Stimulated activated CD4-positive, alpha-beta T cell treated with anti-CD3 and anti-CD28 coated beads, Interleukin-4, amount 100 ng/mL, for 4 hours (primary cell): ENCODE data around the gene UBL3.

Experiments used
- DNase-seq, 2 experiments: peaks; one replicate each; pipeline ENCODE4 v3.0.0-alpha.2; 2020

Gene UBL3

DNA sequence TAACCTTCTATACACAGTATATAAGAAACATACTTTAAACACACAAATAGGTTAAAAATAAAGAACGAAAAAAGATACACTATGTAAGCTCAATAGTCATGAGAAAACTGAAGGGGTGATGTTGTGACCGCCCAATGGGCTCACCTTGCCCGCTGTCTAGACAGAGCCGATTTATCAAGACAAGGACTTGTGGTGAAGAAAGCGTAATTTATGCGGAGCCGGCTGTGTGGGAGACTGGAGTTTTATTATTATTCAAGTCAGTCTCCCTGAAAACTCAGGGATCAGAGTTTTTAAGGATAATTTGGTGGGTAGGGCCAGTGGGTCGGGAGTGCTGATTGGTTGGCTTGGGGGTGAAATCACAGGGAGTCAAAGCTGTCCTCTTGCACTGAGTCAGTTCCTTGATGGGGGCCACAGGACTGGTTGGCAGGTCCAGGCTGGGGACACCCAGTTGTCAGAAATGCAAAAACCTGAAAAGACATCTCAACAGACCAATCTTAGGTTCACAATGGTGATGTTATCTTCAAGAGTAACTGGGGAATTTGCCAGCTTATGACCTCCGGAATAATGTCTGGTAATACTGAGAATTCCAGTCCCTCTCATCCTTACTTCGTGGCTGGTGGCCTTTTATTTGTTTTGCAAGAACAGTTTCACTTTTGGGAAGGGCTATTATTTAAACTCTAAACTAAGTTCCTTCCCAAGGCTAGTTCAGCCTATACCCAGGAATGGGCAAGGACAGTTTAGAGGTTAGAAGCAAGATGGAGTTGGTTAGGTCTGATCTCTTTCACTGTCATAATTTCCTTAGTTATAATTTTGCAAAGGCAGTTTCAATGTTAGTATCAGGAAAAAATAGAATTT, 96.6 kb downstream of the UBL3 start:
- no peak for DNase-seq

DNA sequence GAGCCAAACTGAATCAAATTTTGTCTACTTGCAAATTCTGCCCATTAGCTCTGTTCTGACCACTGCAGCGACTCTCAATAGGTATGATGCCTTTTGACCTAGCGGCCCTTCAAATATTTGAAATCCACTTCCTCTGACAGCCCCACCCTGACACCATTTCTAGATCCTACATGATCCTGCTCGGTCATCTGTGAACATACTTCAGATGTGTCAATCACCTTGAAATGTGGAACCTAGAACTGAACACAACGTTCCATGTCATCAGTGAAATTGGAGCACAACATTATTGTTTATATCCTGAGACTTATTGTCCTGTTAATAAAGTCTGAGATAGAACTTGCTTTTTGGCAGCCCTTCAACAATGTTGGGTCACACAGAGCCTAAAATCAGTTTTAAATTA, 98.2 kb downstream of the UBL3 start:
- no peak for DNase-seq

DNA sequence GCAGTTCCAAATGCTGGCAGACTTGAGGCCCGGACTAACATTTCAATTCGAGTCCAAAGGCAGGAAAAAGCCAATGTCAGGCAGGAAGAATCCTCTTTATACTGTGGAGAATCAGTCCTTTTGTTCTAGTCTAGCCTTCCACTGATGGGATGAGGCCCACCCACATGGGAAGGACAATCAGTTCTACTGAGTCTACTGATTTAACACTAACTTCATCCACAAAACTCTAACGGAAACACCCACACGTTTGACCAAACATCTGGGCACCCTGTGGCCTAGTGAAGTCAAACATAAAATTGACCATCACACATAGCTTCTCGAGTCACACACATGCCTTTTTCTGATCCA, 100.3 kb downstream of the UBL3 start:
- DNase-seq, result no peak

DNA sequence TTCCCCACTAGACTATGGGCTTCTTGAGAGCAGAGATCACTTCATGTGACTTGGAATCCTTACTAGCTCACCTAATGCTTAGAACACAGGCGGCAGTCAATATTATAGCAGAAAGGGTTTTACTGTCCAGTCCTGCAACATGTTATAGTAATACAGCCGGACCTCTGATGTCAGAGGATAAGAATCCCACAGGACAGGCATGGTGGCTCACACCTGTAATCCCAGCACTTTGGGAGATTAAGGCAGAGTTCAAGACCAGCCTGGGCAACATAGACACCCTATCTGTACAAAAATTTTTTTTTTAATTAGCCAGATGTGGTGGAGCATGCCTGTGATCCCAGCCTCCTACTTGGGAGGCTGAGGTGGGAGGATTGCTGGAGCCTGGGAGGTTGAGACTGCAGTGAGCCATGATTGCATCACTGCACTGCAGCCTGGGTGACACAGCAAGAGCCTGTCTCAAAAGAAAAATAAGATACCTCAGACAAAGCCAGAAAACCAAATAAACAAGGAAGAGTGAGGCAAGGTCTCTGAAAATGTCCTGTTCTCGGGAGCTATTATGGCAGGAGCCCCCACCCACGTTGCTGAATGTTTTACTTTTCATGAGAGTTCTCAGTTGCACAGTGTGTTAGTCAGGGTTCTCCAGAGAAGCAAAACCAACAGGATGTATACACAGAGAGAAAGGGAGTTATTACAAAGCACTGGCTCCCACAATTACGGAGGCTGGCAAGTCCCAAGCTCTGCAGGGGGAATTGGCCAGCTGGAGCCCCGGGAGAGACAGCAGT, 100.8 kb downstream of the UBL3 start:
- no peak for DNase-seq

DNA sequence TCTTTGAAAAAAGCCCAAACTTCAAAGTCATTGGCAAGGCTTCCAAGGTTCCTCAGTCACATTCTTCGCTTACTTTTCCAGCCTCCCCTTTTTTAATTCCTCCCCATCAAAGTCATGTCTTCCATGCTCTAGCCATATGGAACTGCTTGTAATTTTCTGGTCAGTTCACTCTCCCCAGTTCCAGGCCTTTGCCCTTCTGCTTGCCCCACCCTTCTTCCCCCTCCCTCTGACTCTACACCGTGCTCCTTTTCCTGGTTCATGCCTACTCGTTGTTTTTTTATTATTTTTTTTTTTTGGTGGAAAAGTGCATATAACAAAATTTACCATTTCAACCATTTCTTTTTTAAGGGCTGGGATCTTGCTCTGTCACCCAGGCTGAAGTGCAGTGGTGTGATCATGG, 102.3 kb downstream of the UBL3 start:
- DNase-seq, result no peak

DNA sequence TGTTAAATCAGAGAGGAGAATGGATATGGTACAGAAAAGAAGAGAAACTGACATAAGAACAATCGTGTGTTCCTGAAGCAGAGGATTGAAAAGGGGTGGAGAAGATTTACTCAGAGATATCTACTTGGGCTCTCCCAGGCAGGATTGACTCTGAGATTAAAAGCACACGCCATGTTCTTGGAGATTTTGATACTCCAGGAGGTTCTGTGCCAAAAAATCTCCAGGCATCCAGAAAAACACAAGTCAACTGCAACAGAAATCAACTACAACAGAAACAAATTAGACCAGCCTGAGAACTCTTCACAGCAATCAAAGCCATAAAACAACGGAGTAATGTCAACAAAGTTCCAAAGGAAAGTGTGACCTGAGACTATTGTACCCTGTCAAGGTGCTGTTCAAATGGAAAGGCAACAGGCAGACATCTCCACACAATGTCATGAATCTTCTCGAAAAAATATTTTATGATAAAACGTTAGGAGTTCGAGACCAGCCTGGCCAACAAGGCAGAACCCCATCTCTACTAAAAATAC, 104.2 kb downstream of the UBL3 start:
- no peak for DNase-seq

DNA sequence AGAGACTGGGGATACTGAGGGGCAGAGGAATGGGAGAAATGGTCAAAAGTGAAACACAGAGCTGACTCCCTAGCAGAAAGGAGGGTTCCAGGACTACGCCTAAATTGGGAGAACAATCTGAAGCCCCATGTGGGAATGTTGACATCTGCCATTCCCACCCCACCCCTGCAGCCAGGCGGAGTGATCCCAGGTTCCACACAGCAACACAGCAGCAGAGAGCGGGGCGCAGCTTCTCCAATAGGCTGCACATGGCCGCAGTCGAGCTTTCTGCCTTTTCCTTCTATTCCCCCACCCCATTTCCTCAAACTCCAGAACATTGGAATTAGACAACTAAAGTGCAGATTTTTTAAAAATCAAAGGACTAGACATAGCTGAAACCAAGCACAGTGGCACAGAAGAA, 104.7 kb downstream of the UBL3 start:
- DNase-seq, result no peak

DNA sequence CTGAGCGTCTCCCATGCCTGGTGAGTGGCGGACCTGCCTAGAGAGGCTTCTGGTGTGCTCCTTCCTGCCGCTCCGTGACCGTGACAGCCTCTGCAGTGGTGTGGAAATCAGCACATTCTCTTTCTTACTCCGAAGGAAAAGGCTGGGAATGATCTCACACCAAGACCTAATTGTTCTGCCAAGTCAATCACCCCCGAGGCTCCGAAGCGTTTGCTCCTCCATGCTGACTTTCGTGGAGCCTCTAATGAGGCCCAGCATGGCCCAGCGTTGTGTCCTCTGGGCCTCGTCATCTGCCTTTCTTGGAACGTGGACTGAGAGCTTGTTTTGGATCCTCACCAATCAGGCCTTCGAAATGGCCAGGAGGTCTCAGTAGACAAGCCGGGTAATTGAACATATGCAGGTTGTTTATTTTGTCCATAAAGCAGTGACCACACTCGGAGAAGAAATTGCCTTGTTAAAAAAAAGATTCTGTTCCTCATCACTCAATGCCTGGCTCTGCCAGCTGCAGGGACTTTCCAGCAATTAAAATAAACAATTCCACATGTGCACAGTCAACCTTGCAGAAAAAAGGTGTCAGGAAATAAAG, 107.1 kb downstream of the UBL3 start:
- no peak for DNase-seq

DNA sequence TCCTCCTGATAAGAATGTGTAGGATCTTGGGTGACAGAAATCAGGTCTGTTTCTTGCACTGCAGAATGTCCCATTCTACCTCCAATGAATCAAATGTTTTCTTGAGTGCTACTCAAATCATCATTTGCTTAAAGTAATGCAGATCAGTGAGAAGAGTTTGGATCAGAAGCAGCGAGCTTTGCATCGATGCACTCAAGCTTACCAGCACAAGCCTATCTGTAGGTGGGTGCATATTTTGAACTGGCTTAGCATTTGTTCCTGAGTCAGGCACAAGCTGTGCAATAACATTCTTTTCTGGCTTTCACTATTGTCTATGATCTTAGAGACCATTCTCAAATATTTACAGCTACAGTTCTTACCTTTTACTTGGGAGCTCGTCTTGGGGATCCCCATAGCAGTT, 109.5 kb downstream of the UBL3 start:
- DNase-seq, result no peak

DNA sequence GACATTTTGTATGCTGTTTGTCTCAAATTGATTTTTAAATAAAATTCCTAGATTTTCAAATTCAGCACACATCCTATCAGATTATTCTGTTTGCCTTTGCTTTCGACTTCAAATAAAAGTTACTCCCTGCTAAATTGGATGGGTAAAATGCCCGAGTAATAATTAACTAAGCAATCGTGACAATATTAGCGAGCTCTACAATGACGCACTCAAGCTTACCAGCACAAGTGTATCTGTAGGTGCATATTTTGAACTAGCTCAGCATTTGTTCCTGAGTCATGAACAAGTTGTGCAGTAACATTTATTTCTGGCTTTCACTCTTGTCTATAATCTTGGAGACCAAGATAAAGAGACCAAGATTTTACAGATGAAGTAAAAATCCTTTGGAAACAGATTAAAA, 113.4 kb downstream of the UBL3 start:
- no peak for DNase-seq

DNA sequence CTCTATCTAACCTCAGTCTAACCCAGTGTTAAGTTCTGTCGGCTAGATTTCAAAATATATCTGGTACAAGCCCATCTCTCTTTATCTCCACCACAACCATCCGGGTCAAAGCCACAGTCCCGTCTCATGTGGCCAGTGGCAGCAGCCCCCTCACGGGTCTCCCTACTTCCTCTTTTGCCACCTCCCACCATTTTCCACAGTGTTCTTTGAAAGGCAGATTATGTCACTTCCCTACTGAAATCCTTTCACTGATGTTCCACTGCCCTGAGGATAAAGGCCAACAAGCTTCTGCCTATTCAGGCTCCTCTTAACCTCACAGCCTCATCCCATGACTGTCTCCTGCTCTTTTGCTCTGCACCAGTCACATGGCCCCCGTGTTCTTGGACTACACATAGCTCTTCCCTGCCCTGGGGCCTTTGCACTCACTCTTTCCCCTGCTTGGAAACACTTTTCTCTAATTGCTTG, 117.2 kb downstream of the UBL3 start:
- no peak for DNase-seq

DNA sequence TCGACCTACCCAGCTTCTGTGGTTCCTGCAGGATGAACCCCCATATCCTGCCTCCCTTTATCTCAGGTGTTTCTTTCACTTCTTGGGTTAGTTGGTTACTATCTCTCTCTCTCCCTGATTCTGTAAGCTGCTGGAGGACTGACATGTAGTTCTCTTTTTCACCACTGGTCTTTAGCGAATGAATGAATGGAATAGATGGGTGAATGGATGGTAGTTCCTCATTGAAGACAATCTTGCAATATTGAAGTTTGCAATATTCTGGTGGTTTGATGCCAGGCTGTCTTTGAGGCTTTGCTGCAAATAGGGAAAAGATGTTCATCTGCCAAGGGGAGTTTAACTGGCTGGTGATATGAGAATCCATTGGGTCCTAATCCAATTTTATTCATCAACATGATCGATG, 120.2 kb downstream of the UBL3 start:
- DNase-seq, result no peak

DNA sequence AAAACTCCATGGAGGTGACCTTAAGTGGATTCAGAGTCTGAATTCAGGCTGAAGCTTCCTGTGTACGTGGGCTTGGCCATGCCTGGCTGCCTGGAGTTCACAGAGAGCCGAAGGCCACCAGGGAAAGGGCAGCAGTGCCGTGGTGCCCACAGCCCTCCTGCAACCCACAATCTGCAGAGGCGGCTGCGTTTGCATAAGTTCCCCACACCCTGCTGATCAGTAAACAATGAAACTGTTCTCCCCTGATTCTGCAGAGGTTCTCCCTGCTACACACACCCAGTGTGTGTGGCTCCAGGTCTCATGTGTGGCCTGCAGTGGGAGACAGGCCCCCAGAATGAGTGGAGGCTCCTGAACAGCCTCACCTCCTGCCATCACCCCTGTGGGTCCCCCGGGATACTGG, 128.0 kb downstream of the UBL3 start:
- no peak for DNase-seq

DNA sequence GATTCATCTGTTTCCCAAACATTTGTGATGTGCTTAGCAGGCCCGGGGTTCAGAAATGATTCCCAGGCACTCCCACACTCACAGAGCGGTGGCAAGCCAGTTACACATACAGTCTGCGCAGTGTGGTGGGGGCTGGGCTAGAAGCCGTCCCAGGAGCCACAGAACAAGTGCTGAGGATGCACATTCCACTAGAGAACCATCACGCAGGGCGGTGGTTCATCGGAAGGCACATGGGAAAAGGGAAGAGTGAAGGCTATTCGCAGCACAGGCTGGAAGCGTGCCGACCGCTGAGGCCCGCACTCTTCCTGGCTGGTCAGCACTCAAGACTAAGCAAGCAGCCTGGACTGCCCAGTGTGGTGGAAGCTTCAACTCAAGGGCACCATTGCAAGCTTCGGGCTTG, 128.7 kb downstream of the UBL3 start:
- DNase-seq, result no peak

DNA sequence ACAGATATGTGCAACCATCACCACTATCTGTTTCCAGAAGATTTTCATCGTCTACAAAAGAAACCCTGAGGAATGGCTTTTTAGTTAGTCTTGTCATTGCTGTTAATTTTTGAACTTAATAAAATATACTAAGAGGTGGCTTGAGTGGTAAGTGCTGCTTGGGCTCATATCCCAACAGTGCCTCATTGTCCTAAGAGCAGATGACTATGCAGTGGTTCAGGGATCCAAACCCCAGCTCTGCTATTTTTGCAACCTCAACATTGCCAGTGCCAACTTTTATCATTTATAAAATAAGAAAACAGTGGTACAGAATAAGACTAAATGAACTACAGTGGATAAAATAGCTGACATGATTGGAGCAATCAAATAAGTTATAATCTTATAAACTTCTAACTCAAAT, 131.7 kb downstream of the UBL3 start:
- no peak for DNase-seq

DNA sequence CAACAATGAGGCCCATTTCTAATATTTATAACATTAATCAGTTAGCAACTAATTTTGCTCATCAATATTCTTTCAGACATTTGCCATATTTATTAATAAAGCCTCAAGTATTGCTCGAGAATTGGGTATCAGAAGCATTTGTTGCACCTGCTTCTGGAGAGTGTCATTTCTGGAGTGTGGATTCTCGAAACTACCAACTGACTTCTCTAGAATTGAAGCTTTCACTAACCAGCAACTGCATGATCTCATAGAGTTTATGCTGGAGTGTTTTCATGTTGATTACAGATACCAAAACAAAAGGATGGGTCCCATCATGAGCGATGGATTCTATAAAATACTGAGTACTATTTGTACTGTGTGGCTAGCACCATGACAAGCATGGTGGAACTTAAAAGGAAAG, 133.9 kb downstream of the UBL3 start:
- no peak for DNase-seq
